Esophagus muscularis mucosa (tissue), 4 donors: Measurements from ENCODE around the gene FOXN3.

ENCODE experiments used
- CTCF ChIP-seq, 3 experiments: fragments of 200-600 bp in 2 of 3; fragments of 450-650 bp in 1 of 3; sonication (generic) in 2 of 3; IDR thresholded peaks; one replicate each; pipeline ENCODE4 v1.5.1; 2017 to 2019; ENCODE audit warnings: antibody characterized with exemption in 3 of 3, mild to moderate bottlenecking in 2 of 3, moderate library complexity in 1 of 3
- EP300 ChIP-seq: sonication (generic); formaldehyde crosslinking; IDR thresholded peaks from one replicate; pipeline ENCODE4 v1.6.1; 2017; ENCODE audit warnings: antibody characterized with exemption
- POLR2A ChIP-seq: fragments of 450-650 bp; IDR thresholded peaks from one replicate; pipeline ENCODE4 v1.6.1; 2017; ENCODE audit warnings: antibody characterized with exemption, moderate library complexity, mild to moderate bottlenecking, low read depth
- POLR2AphosphoS5 ChIP-seq, 2 donors: sonication (generic); formaldehyde crosslinking; IDR thresholded peaks; one replicate each; pipeline ENCODE4 v1.6.1; 2017; ENCODE audit warnings: antibody characterized with exemption in 2 of 2

GRCh38 chr14:89371585-89372511 is 45.2 kb downstream of the FOXN3 start:
- TF ChIP-seq POLR2AphosphoS5 (IDR thresholded peaks at IDR 0.05) (no peak), CTCF (IDR thresholded peaks at IDR 0.05) (no peak), POLR2A (no peak), EP300 (no peak)
